K562 (cell line): ENCODE data around the gene ZMYND8. TPM values are rescaled to one million over a fixed set of nuclear protein-coding genes. Genes with fewer than 3 reads are reported as not detected.

Experiments used
- ELF1 ChIP-seq: fragments of 200-800 bp; sonication (Bioruptor generic); IDR thresholded peaks from 2 replicates; pipeline ENCODE4 v1.6.1; 2016; ENCODE audit warnings: missing genetic modification characterization, missing compliant biosample characterization
- EP300 ChIP-seq: IDR thresholded peaks from 2 replicates; pipeline ENCODE4 v1.6.1; 2012; ENCODE audit warnings: low read length, improper control_type of control experiment
- EP400 ChIP-seq: fragments of 450-650 bp; IDR thresholded peaks from 2 replicates; pipeline ENCODE4 v1.6.1; 2017; ENCODE audit warnings: antibody characterized with exemption, mild to moderate bottlenecking, moderate library complexity
- NR4A1 ChIP-seq, 2 experiments: fragments of 250-450 bp in 1 of 2; fragments of 450-650 bp in 1 of 2; sonication (Bioruptor Pico) in 1 of 2; IDR thresholded peaks; 2 replicates each; pipeline versions ENCODE4 v1.4.0 to v1.6.1; 2016 to 2020; ENCODE audit warnings: mild to moderate bottlenecking in 2 of 2, missing compliant biosample characterization in 1 of 2, missing genetic modification characterization in 1 of 2, moderate library complexity in 1 of 2
- NRF1 ChIP-seq, 2 experiments: fragments of 450-650 bp; IDR thresholded peaks in 1 of 2; conservative IDR thresholded peaks in 1 of 2; 2 replicates each; pipeline ENCODE4 v1.6.1; 2014; ENCODE audit warnings: mild to moderate bottlenecking in 2 of 2
- PHF21A ChIP-seq: fragments of 450-650 bp; IDR thresholded peaks from 2 replicates; pipeline ENCODE4 v1.6.1; 2017; ENCODE audit warnings: low read depth, borderline replicate concordance
- POLR2G ChIP-seq: fragments of 200-400 bp; formaldehyde crosslinking; IDR thresholded peaks from 2 replicates; pipeline ENCODE4 v1.6.1; 2017; ENCODE audit warnings: low read depth, mild to moderate bottlenecking, antibody characterized with exemption, low read length, moderate library complexity
- U2AF2 ChIP-seq: fragments of 200-400 bp; formaldehyde crosslinking; optimal IDR thresholded peaks from 2 replicates; pipeline ENCODE3; 2017; ENCODE audit warnings: low read depth, mild to moderate bottlenecking, low read length
- polyA plus RNA-seq, 8 experiments: library from polyadenylated mRNA; depleted of rRNA in 4 of 8; stranded (reverse) in 5 of 8; unstranded in 3 of 8; fragments of >200 nt; fragmentation: Nextera tagmentation in 2 of 8; fragmentation: Illumina TruSeq in 1 of 8; extraction: Ambion mirVana in 2 of 8; extraction: Trizol in 1 of 8; gene quantifications; 2 replicates each; pipeline versions ENCODE4 v1.2.1 to v1.2.3, GENCODE V29; 2011 to 2014; ENCODE audit warnings: inconsistent platforms in 1 of 8, missing spikeins in 1 of 8
- total RNA-seq, 7 experiments: library from RNA; depleted of rRNA in 6 of 7; stranded (reverse); fragments of >200 nt in 6 of 7; fragmentation: Illumina TruSeq in 2 of 7; extraction: Trizol in 2 of 7; gene quantifications; 2 replicates each; pipeline versions ENCODE4 v1.2.1 to v1.2.3, GENCODE V29; 2011 to 2021; ENCODE audit warnings: low replicate concordance in 1 of 7
- TF ChIP-seq, protein P1 (sequence below): fragments of 450-650 bp; IDR thresholded peaks from 2 replicates; pipeline ENCODE4 v1.6.1; 2016; ENCODE audit warnings: borderline replicate concordance
- TF ChIP-seq, protein P2 (sequence below): fragments of 450-650 bp; IDR thresholded peaks from one replicate; pipeline ENCODE4 v1.6.1; 2018; ENCODE audit warnings: mild to moderate bottlenecking, moderate library complexity; ENCODE audit not compliant: partially characterized antibody
- TF ChIP-seq, protein P3 (sequence below): fragments of 450-650 bp; IDR thresholded peaks from 2 replicates; pipeline ENCODE4 v1.6.1; 2018; ENCODE audit warnings: mild to moderate bottlenecking, low read depth; ENCODE audit not compliant: partially characterized antibody

The ZMYND8 gene
- total and polyA plus RNA-seq, 9 of the 15 experiments (the other 6 are each of a cell fraction or from before 2014, with no cell fraction given), result 31.8 to 148 (median 71.9) TPM

DNA sequence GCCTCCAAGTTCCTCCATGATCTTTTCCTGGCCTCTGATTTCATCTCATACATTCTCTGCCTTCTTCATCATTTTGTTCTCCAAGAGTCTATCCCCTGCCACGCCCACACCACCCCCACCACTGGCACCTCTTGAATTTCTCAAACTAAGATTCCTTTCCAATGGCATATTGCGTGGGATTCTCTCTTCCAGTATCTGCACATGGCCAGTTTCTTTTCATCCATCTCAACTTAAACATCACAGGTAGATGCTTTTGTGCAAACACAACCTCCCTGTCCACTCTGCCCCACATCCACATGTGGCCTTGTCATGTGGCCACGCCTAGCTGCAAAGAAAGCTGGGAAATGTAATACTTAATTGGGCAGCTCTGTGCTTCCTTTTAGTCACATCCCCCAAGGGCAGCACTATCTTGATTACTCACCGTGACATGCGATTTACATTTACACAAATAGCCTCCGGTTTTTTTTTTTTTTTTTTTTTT is 33.4 kb upstream of the ZMYND8 start (continued):
- TF ChIP-seq NR4A1 (CRISPR knock-in tag; IDR thresholded peaks at IDR 0.05) (no peak), NR4A1 (tag; IDR thresholded peaks at IDR 0.05) (no peak), EP300 (no peak), POLR2G (no peak), NRF1 (conservative IDR thresholded peaks at IDR 0.05 in 1 of 2, IDR thresholded peaks at IDR 0.05 in 1 of 2) (no peak), PHF21A (no peak), ELF1 (tag) (no peak), EP400 (peak; percentile 62; the same call in 1 of the 2 replicates), U2AF2 (no peak)
- TF ChIP-seq, protein P1, sequence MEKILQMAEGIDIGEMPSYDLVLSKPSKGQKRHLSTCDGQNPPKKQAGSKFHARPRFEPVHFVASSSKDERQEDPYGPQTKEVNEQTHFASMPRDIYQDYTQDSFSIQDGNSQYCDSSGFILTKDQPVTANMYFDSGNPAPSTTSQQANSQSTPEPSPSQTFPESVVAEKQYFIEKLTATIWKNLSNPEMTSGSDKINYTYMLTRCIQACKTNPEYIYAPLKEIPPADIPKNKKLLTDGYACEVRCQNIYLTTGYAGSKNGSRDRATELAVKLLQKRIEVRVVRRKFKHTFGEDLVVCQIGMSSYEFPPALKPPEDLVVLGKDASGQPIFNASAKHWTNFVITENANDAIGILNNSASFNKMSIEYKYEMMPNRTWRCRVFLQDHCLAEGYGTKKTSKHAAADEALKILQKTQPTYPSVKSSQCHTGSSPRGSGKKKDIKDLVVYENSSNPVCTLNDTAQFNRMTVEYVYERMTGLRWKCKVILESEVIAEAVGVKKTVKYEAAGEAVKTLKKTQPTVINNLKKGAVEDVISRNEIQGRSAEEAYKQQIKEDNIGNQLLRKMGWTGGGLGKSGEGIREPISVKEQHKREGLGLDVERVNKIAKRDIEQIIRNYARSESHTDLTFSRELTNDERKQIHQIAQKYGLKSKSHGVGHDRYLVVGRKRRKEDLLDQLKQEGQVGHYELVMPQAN, result no peak
- TF ChIP-seq, protein P2, sequence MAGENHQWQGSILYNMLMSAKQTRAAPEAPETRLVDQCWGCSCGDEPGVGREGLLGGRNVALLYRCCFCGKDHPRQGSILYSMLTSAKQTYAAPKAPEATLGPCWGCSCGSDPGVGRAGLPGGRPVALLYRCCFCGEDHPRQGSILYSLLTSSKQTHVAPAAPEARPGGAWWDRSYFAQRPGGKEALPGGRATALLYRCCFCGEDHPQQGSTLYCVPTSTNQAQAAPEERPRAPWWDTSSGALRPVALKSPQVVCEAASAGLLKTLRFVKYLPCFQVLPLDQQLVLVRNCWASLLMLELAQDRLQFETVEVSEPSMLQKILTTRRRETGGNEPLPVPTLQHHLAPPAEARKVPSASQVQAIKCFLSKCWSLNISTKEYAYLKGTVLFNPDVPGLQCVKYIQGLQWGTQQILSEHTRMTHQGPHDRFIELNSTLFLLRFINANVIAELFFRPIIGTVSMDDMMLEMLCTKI, result no peak
- TF ChIP-seq, protein P3, sequence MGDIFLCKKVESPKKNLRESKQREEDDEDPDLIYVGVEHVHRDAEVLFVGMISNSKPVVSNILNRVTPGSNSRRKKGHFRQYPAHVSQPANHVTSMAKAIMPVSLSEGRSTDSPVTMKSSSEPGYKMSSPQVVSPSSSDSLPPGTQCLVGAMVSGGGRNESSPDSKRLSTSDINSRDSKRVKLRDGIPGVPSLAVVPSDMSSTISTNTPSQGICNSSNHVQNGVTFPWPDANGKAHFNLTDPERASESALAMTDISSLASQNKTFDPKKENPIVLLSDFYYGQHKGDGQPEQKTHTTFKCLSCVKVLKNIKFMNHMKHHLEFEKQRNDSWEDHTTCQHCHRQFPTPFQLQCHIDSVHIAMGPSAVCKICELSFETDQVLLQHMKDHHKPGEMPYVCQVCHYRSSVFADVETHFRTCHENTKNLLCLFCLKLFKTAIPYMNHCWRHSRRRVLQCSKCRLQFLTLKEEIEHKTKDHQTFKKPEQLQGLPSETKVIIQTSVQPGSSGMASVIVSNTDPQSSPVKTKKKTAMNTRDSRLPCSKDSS, result no peak
